Vagina (tissue), 2 donors: ENCODE data around the gene ISX. TPM values are rescaled to one million over a fixed set of nuclear protein-coding genes. Genes with fewer than 3 reads are reported as not detected.

ENCODE experiments used
- DNase-seq, 2 donors: peaks; one replicate each; pipeline ENCODE4 v3.0.0-alpha.2; 2017; ENCODE audit errors: extremely low spot score in 2 of 2
- H3K27ac ChIP-seq: fragments of 200-600 bp; sonication (generic); one replicate; pipeline ENCODE4 v1.5.1; 2019
- H3K27me3 ChIP-seq: fragments of 200-600 bp; sonication (generic); one replicate; pipeline ENCODE4 v1.5.1; 2019
- H3K36me3 ChIP-seq, 2 donors: fragments of 200-600 bp; sonication (generic); one replicate each; pipeline ENCODE4 v1.5.1; 2017 to 2019
- H3K4me1 ChIP-seq: fragments of 200-600 bp; sonication (generic); one replicate; pipeline ENCODE4 v1.5.1; 2019
- H3K4me3 ChIP-seq, 2 donors: fragments of 200-600 bp; sonication (generic); 1 replicate in 1 of 2; 2 replicates in 1 of 2; pipeline ENCODE4 v1.5.1; 2016 to 2019
- H3K9me3 ChIP-seq: fragments of 200-600 bp; sonication (generic); one replicate; pipeline ENCODE4 v1.5.1; 2019
- POLR2A ChIP-seq, 2 donors: fragments of 450-650 bp; IDR thresholded peaks; one replicate each; pipeline ENCODE4 v1.6.1; 2017; ENCODE audit warnings: antibody characterized with exemption in 2 of 2, mild to moderate bottlenecking in 2 of 2, moderate library complexity in 2 of 2
- POLR2AphosphoS5 ChIP-seq, 2 donors: sonication (generic); formaldehyde crosslinking; IDR thresholded peaks; one replicate each; pipeline ENCODE4 v1.9.0; 2017; ENCODE audit warnings: antibody characterized with exemption in 2 of 2, mild to moderate bottlenecking in 2 of 2, low read depth in 1 of 2; ENCODE audit not compliant: insufficient read depth in 1 of 2
- intact Hi-C: fragments of 100-400 bp; cut with DNase I; formaldehyde crosslinking; loops from one replicate; pipeline ENCODE4 v1.15.1; 2023
- total RNA-seq: library from RNA; depleted of rRNA; stranded (reverse); fragments of >200 nt; gene quantifications from one replicate; pipeline ENCODE4 v1.2.3, GENCODE V29; 2016
- TF ChIP-seq, protein P1 (sequence below), 3 experiments: fragments of 450-650 bp in 2 of 3; fragments of 200-600 bp in 1 of 3; sonication (generic) in 1 of 3; IDR thresholded peaks; one replicate each; pipeline ENCODE4 v1.5.1; 2017 to 2019; ENCODE audit warnings: antibody characterized with exemption in 3 of 3, mild to moderate bottlenecking in 2 of 3, moderate library complexity in 2 of 3

Gene ISX
- total RNA-seq, 1 donor from 2014 or later, result not detected

DNA sequence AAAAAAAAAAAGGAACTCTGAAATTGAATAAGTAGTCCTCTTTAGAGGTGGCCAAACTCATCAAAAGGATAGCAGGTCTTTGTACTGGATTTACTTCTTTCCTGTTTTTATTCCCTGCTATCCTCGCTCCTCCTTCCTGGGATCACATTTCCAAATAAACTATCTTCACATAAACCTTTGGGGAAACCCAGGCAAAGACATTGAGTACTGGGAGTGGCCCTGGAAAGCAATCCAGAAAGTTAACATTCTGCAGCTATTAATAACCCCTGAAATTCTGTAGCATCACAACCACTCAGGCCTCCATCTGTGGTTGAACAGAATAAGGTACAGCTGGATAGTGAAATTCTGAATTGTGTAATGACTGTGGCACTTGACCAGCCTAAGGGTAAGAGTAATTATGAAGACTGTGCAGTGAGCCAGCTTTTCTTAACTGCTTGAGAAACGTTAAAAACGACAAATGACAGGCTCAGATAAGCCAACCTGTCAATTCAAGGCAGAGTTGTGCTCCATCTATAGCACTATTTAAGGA is 58.8 kb downstream of the ISX start:
- no peak for DNase-seq
- TF ChIP-seq POLR2A (IDR thresholded peaks at IDR 0.05) (no peak), POLR2AphosphoS5 (IDR thresholded peaks at IDR 0.05; ENCODE audit: insufficient read depth in 1 of 2, low read depth in 1 of 2) (no peak)
- TF ChIP-seq, protein P1, sequence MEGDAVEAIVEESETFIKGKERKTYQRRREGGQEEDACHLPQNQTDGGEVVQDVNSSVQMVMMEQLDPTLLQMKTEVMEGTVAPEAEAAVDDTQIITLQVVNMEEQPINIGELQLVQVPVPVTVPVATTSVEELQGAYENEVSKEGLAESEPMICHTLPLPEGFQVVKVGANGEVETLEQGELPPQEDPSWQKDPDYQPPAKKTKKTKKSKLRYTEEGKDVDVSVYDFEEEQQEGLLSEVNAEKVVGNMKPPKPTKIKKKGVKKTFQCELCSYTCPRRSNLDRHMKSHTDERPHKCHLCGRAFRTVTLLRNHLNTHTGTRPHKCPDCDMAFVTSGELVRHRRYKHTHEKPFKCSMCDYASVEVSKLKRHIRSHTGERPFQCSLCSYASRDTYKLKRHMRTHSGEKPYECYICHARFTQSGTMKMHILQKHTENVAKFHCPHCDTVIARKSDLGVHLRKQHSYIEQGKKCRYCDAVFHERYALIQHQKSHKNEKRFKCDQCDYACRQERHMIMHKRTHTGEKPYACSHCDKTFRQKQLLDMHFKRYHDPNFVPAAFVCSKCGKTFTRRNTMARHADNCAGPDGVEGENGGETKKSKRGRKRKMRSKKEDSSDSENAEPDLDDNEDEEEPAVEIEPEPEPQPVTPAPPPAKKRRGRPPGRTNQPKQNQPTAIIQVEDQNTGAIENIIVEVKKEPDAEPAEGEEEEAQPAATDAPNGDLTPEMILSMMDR (IDR thresholded peaks at IDR 0.05), result no peak
- Histone ChIP-seq H3K4me1 (no peaks in the 10 kb centered on the region), H3K36me3 (no peaks in the 10 kb centered on the region), H3K27me3 (no peaks in the 10 kb centered on the region), H3K9me3 (no peaks in the 10 kb centered on the region), H3K4me3 (no peak overlapping the region), H3K27ac (no peak overlapping the region)
- intact Hi-C loops, result no loop called here

DNA sequence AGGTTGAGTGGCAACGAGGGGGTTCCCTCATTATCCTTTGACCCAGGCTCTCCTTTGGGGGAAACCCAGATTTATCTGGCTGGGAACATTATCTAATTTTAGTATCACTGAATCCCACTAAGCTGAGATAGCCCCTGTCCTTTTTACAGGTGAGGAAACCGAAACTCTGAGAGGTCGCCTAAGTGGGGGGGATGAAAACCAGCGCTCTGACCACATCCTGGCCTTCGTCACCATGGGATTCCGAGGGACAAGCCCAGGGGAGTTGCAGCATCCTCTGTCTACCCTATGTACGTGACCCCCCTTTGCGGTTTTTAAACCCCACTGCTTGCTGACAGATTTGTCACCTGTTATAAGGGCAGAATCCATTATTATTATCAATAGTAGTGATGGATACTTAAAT is 61.0 kb downstream of the ISX start:
- H3K27me3 ChIP-seq, result no peaks in the 10 kb centered on the region
- intact Hi-C loops, result no loop called here
- no peak overlapping the region for H3K4me3 ChIP-seq
- no peaks in the 10 kb centered on the region for H3K9me3 ChIP-seq
- H3K36me3 ChIP-seq, result no peaks in the 10 kb centered on the region
- TF ChIP-seq POLR2AphosphoS5 (IDR thresholded peaks at IDR 0.05; ENCODE audit: insufficient read depth in 1 of 2, low read depth in 1 of 2) (no peak), POLR2A (IDR thresholded peaks at IDR 0.05) (no peak)
- TF ChIP-seq, protein P1 (IDR thresholded peaks at IDR 0.05), result no peak
- no peak for DNase-seq
- H3K27ac ChIP-seq, result no peak overlapping the region
- no peaks in the 10 kb centered on the region for H3K4me1 ChIP-seq

DNA sequence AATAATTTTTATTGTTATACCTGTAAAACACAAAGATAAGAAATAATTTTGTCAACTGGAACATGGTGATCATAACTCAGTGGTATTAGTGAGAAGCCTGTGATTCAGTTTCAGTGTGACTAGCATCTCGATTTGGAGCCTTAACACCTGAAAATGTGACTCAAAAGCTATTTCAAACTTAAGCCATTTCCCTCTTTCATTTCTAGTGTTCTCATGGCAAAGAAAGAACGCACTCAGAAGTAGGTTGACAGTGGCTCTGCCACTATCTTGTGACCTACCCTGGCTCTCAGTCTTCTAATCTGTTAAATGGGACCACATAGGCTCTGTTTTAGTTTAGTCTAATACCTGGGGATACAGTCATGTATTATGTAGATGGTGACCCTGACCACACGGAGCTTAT is 62.7 kb downstream of the ISX start:
- Histone ChIP-seq H3K9me3 (no peaks in the 10 kb centered on the region), H3K27me3 (no peaks in the 10 kb centered on the region), H3K4me1 (no peaks in the 10 kb centered on the region), H3K27ac (no peak overlapping the region), H3K36me3 (no peaks in the 10 kb centered on the region), H3K4me3 (no peak overlapping the region)
- intact Hi-C loops, result no loop called here
- DNase-seq, result no peak
- TF ChIP-seq POLR2A (IDR thresholded peaks at IDR 0.05) (no peak), POLR2AphosphoS5 (IDR thresholded peaks at IDR 0.05; ENCODE audit: insufficient read depth in 1 of 2, low read depth in 1 of 2) (no peak)
- TF ChIP-seq, protein P1 (IDR thresholded peaks at IDR 0.05), result no peak

DNA sequence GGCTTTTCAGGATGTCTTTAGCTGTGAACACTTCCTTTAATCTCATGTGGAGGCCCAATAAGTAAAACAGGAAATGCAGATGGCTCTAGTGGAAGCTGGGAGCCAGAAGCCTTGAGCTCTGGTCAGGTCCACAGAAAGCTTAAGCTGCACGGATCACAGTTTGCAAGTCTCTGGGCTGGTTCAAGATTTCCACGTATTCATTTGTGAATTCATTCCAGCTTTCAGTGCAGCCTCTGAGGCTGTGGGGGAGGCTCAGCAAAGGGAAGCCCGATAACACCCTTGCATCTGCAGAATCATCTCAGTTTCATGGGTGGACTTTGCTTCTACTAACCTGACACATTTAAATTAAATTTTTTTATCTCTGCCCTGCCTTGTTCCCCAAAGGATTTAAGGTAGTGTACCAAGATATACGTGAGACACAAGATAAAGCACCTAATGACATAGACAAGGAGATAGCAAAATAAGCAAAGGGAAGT is 65.6 kb downstream of the ISX start:
- intact Hi-C loops, result no loop called here
- H3K4me3 ChIP-seq, result no peak overlapping the region
- no peak overlapping the region for H3K27ac ChIP-seq
- no peaks in the 10 kb centered on the region for H3K9me3 ChIP-seq
- no peaks in the 10 kb centered on the region for H3K36me3 ChIP-seq
- no peaks in the 10 kb centered on the region for H3K27me3 ChIP-seq
- DNase-seq, result no peak
- no peaks in the 10 kb centered on the region for H3K4me1 ChIP-seq
- TF ChIP-seq POLR2AphosphoS5 (IDR thresholded peaks at IDR 0.05; ENCODE audit: insufficient read depth in 1 of 2, low read depth in 1 of 2) (no peak), POLR2A (IDR thresholded peaks at IDR 0.05) (no peak)
- TF ChIP-seq, protein P1 (IDR thresholded peaks at IDR 0.05), result no peak

DNA sequence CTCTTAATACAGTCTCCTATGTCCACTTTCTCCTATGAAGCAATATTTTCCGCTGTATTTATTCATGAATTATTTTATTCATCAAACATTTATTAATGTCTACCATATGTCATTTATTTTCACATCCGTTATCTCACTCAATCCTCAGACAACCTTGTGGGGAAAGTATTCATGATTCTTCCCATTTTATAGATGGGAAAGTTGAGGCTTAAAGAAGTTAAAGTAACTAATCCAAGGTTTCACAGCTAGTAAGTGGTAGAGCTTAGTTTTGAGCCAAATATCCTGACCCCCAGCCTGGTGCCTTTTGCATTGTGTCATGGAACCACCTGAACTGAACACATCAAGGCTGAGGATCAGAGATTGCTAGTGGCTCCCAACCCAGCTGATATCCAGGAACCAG is 66.6 kb downstream of the ISX start:
- no peak overlapping the region for H3K4me3 ChIP-seq
- intact Hi-C loops, result no loop called here
- no peaks in the 10 kb centered on the region for H3K9me3 ChIP-seq
- DNase-seq, result no peak
- H3K4me1 ChIP-seq, result no peaks in the 10 kb centered on the region
- no peak overlapping the region for H3K27ac ChIP-seq
- TF ChIP-seq, protein P1 (IDR thresholded peaks at IDR 0.05), result no peak
- no peak for TF ChIP-seq POLR2A (IDR thresholded peaks at IDR 0.05)
- no peak for TF ChIP-seq POLR2AphosphoS5 (IDR thresholded peaks at IDR 0.05; ENCODE audit: insufficient read depth in 1 of 2, low read depth in 1 of 2)
- no peaks in the 10 kb centered on the region for H3K27me3 ChIP-seq
- no peaks in the 10 kb centered on the region for H3K36me3 ChIP-seq
